IMR-90 (cell line): ENCODE results near the gene PPP1R13L. TPM values are rescaled to one million over a fixed set of nuclear protein-coding genes. Genes with fewer than 3 reads are reported as not detected.

Source experiments
- ATAC-seq: fragments of 200-7000 bp; cut with Tn5 transposase; 2 replicates; pipeline ENCODE4 v1.9.1; 2020; ENCODE audit warnings: low read depth, mild to moderate bottlenecking, moderate library complexity
- BruUV-seq: library from RNA; stranded (reverse); fragments of 400-500 nt; replicated peaks from 2 replicates; lab custom pipeline; 2021; lab: Mats Ljungman, UMichigan
- CTCF ChIA-PET: fragments of 300-600 bp; formaldehyde crosslinking; extraction: SDS; loops from one replicate; lab custom pipeline; 2021; ENCODE audit warnings: antibody characterized with exemption; lab: Yijun Ruan, JAX
- POLR2A ChIA-PET: fragments of 300-600 bp; sonication (Branson Sonifier 250); formaldehyde crosslinking; loops from one replicate; lab custom pipeline; 2022; ENCODE audit warnings: antibody characterized with exemption; ENCODE audit not compliant: unreplicated experiment; lab: Charles Lee
- DNase-seq: peaks from one replicate; pipeline ENCODE4 v3.0.0; 2013
- H2AFZ ChIP-seq: replicated peaks from 2 replicates; pipeline ENCODE3; 2013; ENCODE audit warnings: low read length, mild to moderate bottlenecking; ENCODE audit not compliant: poor library complexity
- H2AK5ac ChIP-seq: 2 replicates; pipeline ENCODE4 v1.6.1; 2013; ENCODE audit warnings: low read depth, low read length, inconsistent platforms
- H2AK9ac ChIP-seq: replicated peaks from 2 replicates; pipeline ENCODE3; 2013; ENCODE audit warnings: mild to moderate bottlenecking, low read depth, low read length, moderate library complexity; ENCODE audit not compliant: poor library complexity
- H2BK120ac ChIP-seq: 2 replicates; pipeline ENCODE4 v1.6.1; 2013; ENCODE audit warnings: low read depth, low read length, inconsistent platforms
- H2BK15ac ChIP-seq: 3 replicates; pipeline ENCODE4 v1.6.1; 2013; ENCODE audit warnings: low read depth, low read length, inconsistent platforms
- H2BK20ac ChIP-seq: 2 replicates; pipeline ENCODE4 v1.6.1; 2013; ENCODE audit warnings: low read depth, mild to moderate bottlenecking, inconsistent platforms, low read length, moderate library complexity
- H2BK5ac ChIP-seq: 2 replicates; pipeline ENCODE4 v1.6.1; 2013; ENCODE audit warnings: mild to moderate bottlenecking, low read depth, low read length, inconsistent platforms; ENCODE audit not compliant: poor library complexity, severe bottlenecking
- H3K14ac ChIP-seq: replicated peaks from 2 replicates; pipeline ENCODE4 v1.6.1; 2013; ENCODE audit warnings: low read depth, low read length, inconsistent platforms
- H3K18ac ChIP-seq: 2 replicates; pipeline ENCODE4 v1.6.1; 2013; ENCODE audit warnings: low read depth, low read length, control low read depth
- H3K23ac ChIP-seq: 2 replicates; pipeline ENCODE4 v1.6.1; 2013; ENCODE audit warnings: low read depth, low read length, inconsistent platforms
- H3K27ac ChIP-seq: 2 replicates; pipeline ENCODE4 v1.5.1; 2013; ENCODE audit warnings: mild to moderate bottlenecking, control low read depth, low read length; ENCODE audit not compliant: insufficient read depth
- H3K27me3 ChIP-seq: 2 replicates; pipeline ENCODE4 v1.6.1; 2013; ENCODE audit warnings: low read length; ENCODE audit not compliant: control insufficient read depth, insufficient read depth
- H3K36me3 ChIP-seq: 2 replicates; pipeline ENCODE4 v1.6.1; 2013; ENCODE audit warnings: low read length, mixed read lengths; ENCODE audit not compliant: control insufficient read depth, insufficient read depth
- H3K4ac ChIP-seq: 2 replicates; pipeline ENCODE4 v1.6.1; 2013; ENCODE audit warnings: low read depth, low read length, inconsistent platforms
- H3K4me1 ChIP-seq: 2 replicates; pipeline ENCODE4 v1.6.1; 2013; ENCODE audit warnings: low read length, mixed read lengths; ENCODE audit not compliant: control insufficient read depth, insufficient read depth
- H3K4me2 ChIP-seq: 2 replicates; pipeline ENCODE4 v1.6.1; 2013; ENCODE audit warnings: low read depth, mild to moderate bottlenecking, control low read depth, low read length, moderate library complexity
- H3K4me3 ChIP-seq: 2 replicates; pipeline ENCODE4 v1.5.1; 2013; ENCODE audit warnings: low read depth, mild to moderate bottlenecking, control low read depth, low read length, moderate library complexity; ENCODE audit not compliant: insufficient read depth
- H3K56ac ChIP-seq: 2 replicates; pipeline ENCODE4 v1.6.1; 2013; ENCODE audit warnings: low read length, inconsistent platforms; ENCODE audit not compliant: insufficient read depth; ENCODE audit errors: extremely low read depth
- H3K79me1 ChIP-seq, 2 experiments: 2 replicates each; pipeline ENCODE4 v1.6.1; 2013; ENCODE audit warnings: low read length in 2 of 2, inconsistent platforms in 1 of 2, low read depth in 1 of 2
- H3K9ac ChIP-seq: 2 replicates; pipeline ENCODE4 v1.6.1; 2013; ENCODE audit warnings: low read depth, low read length, control low read depth
- H3K9me1 ChIP-seq: 2 replicates; pipeline ENCODE4 v1.6.1; 2013; ENCODE audit warnings: low read length, inconsistent platforms; ENCODE audit not compliant: insufficient read depth
- H3K9me3 ChIP-seq: 2 replicates; pipeline ENCODE4 v1.6.1; 2013; ENCODE audit warnings: low read length; ENCODE audit not compliant: control insufficient read depth, insufficient read depth
- H4K20me1 ChIP-seq: 2 replicates; pipeline ENCODE4 v1.6.1; 2013; ENCODE audit warnings: low read length, inconsistent platforms; ENCODE audit not compliant: insufficient read depth
- H4K5ac ChIP-seq: 2 replicates; pipeline ENCODE4 v1.6.1; 2013; ENCODE audit warnings: mild to moderate bottlenecking, low read depth, low read length, control low read depth
- H4K8ac ChIP-seq, 2 experiments: 2 replicates each; pipeline ENCODE4 v1.6.1; 2013; ENCODE audit warnings: low read depth in 2 of 2, low read length in 2 of 2, control low read depth in 1 of 2, inconsistent platforms in 1 of 2
- H4K91ac ChIP-seq: 2 replicates; pipeline ENCODE4 v1.6.1; 2013; ENCODE audit warnings: low read depth, low read length, inconsistent platforms; ENCODE audit not compliant: insufficient read depth
- RCOR1 ChIP-seq: IDR thresholded peaks from 2 replicates; pipeline ENCODE4 v1.6.1; 2012; ENCODE audit warnings: mild to moderate bottlenecking, low read length, improper control_type of control experiment; ENCODE audit not compliant: insufficient replicate concordance
- SMC3 ChIP-seq: fragments of 150-350 bp; IDR thresholded peaks from 2 replicates; pipeline ENCODE4 v1.6.1; 2016; ENCODE audit warnings: low read depth, mild to moderate bottlenecking, antibody characterized with exemption, low read length, moderate library complexity
- WGBS, 2 experiments: methylation state at CpG; one replicate each; pipeline versions ENCODE4 v1.1.5 to v1.1.7; 2013; ENCODE audit warnings: missing lambda C conversion rate in 2 of 2; ENCODE audit not compliant: insufficient read length in 1 of 2; ENCODE audit errors: extremely low coverage in 2 of 2; 5-methylcytosine and 5-hydroxymethylcytosine counted together
- dilution Hi-C: fragments of 300-500 bp; cut with HindIII; formaldehyde crosslinking; loops from one replicate; pipeline ENCODE4 v1.14.3; 2018; ENCODE audit warnings: low sequenced_read_pairs; ENCODE audit not compliant: unreplicated experiment
- in situ Hi-C: fragments of 300-500 bp; cut with MboI; formaldehyde crosslinking; loops from 3 replicates; pipeline ENCODE4 v1.14.3; 2019; ENCODE audit warnings: low sequenced_read_pairs, inconsistent platforms, mixed read lengths
- intact Hi-C: fragments of 100-400 bp; cut with micrococcal nuclease; formaldehyde crosslinking; loops from 2 replicates; pipeline ENCODE4 v1.10.0; 2022
- polyA plus RNA-seq, 3 experiments: library from polyadenylated mRNA; depleted of rRNA; stranded (reverse); fragments of >200 nt; gene quantifications; 2 replicates each; pipeline ENCODE4 v1.2.3, GENCODE V29; 2012; ENCODE audit warnings: low replicate concordance in 1 of 3
- total RNA-seq: library from RNA; depleted of rRNA; stranded (reverse); fragments of >200 nt; gene quantifications from 2 replicates; pipeline ENCODE4 v1.2.3, GENCODE V29; 2012
- TF ChIP-seq, protein P1 (sequence below): fragments of 150-350 bp; IDR thresholded peaks from 2 replicates; pipeline ENCODE4 v1.6.1; 2016; ENCODE audit warnings: low read depth, mild to moderate bottlenecking, low read length, moderate library complexity, borderline replicate concordance

The PPP1R13L gene
- total and polyA plus RNA-seq, 2 of the 4 experiments (the other 2 are of a cell fraction), result 3.0 to 13.3 TPM

DNA sequence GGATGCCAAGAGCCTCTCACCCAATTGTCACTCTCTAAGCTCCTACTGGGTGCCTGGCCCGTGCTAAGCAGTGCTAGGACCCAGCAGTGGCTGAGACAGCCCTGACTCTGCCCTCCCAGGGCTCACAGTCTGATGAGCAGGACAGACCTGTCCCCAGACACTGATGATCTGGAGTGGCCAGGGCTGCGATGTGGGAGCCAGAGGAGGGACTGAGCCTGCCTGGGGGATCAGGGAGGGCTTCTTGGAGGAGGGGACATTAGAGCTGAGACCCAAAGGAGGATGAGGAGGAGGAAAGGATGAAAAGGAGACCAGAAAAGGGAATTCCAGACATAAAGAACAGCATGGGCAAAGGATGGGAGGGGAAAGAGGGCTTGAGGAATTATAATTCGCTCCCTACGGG is 12.3 kb upstream of the PPP1R13L start:
- no peak overlapping the region for H2AK5ac ChIP-seq
- H2BK20ac ChIP-seq, result no peak overlapping the region
- H3K4ac ChIP-seq, result no peak overlapping the region
- no peak overlapping the region for H3K4me3 ChIP-seq
- H3K14ac ChIP-seq, result no peak overlapping the region
- no peaks in the 10 kb centered on the region for H4K20me1 ChIP-seq
- no peak overlapping the region for H3K56ac ChIP-seq
- no peak overlapping the region for H4K8ac ChIP-seq
- H4K5ac ChIP-seq, result no peak overlapping the region
- no peaks in the 10 kb centered on the region for H3K27me3 ChIP-seq
- no peak overlapping the region for H3K4me2 ChIP-seq
- TF ChIP-seq SMC3 (no peak), RCOR1 (no peak)
- TF ChIP-seq, protein P1, sequence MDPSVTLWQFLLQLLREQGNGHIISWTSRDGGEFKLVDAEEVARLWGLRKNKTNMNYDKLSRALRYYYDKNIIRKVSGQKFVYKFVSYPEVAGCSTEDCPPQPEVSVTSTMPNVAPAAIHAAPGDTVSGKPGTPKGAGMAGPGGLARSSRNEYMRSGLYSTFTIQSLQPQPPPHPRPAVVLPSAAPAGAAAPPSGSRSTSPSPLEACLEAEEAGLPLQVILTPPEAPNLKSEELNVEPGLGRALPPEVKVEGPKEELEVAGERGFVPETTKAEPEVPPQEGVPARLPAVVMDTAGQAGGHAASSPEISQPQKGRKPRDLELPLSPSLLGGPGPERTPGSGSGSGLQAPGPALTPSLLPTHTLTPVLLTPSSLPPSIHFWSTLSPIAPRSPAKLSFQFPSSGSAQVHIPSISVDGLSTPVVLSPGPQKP, result no peak
- ATAC-seq (no peak), DNase-seq (no peak)
- H3K23ac ChIP-seq, result no peak overlapping the region
- no peaks in the 10 kb centered on the region; the same call in 1 of the 2 replicates for H3K9me1 ChIP-seq
- in situ Hi-C loops (no loop called here), intact Hi-C loops (no loop called here), dilution Hi-C loops (no loop called here)
- peaks cover 64% of the 10 kb centered on the region for H3K36me3 ChIP-seq
- ChIA-PET CTCF (no interaction called here), POLR2A (no interaction called here)
- no peak overlapping the region for H2BK120ac ChIP-seq
- H2BK15ac ChIP-seq, result no peak overlapping the region
- no peaks in the 10 kb centered on the region; the same call in 1 of the 2 replicates for H3K4me1 ChIP-seq
- no peak overlapping the region for H4K91ac ChIP-seq
- no peaks in the 10 kb centered on the region for H3K9me3 ChIP-seq
- no peak overlapping the region for H3K9ac ChIP-seq
- no peak overlapping the region for H2BK5ac ChIP-seq
- BruUV-seq, result no TSS peak
- H3K27ac ChIP-seq, result no peak overlapping the region
- H2AFZ ChIP-seq, result no peak overlapping the region
- H2AK9ac ChIP-seq, result no peak overlapping the region
- 95% methylated on average over 4 of the region's 4 CpGs; no CpG with 5 or more reads in 1 of the 2 experiments for WGBS, 2 experiments
- peaks cover 5 to 39% of the 10 kb centered on the region in 2 experiments for H3K79me1 ChIP-seq
- no peak overlapping the region for H3K18ac ChIP-seq
